Measurements from ENCODE around the gene WNT7B.

The WNT7B gene

GRCh38 chr22:45977551-45978274 lies 751 bp upstream of the WNT7B start:
- TF ChIP-seq CTCF (IDR thresholded peaks at IDR 0.05; ENCODE audit: insufficient read depth, low read length, missing control alignments), result no peak
- CTCF ChIA-PET, result interaction anchor here (0.9 kb wide), 4 partner anchors 138 to 235 kb away, joined by 3 read pairs; no protein-coding TSS in a partner anchor
- no peak overlapping the region; the same call in 1 of the 2 replicates for H3K4me3 ChIP-seq (ENCODE audit: low read depth, low read length)
- POLR2A ChIA-PET, result no interaction called here
- DNase-seq (ENCODE audit: low read depth, low spot score), result no peak

GRCh38 chr22:45976254-45977002 lies 534 bp downstream of the WNT7B start:
- no peak for TF ChIP-seq CTCF (IDR thresholded peaks at IDR 0.05; ENCODE audit: insufficient read depth, low read length, missing control alignments)
- H3K4me3 ChIP-seq (ENCODE audit: low read depth, low read length), result peak overlapping the region; percentile 31
- DNase-seq (ENCODE audit: low read depth, low spot score), result no peak
- CTCF ChIA-PET, result interaction anchor here (0.6 to 1.7 kb wide), 7 partner anchors 19 to 410 kb away, joined by 3 to 7 read pairs (median 3); no protein-coding TSS in a partner anchor
- POLR2A ChIA-PET, result no interaction called here

GRCh38 chr22:45975164-45976161 lies 1.5 kb downstream of the WNT7B start:
- H3K4me3 ChIP-seq (ENCODE audit: low read depth, low read length), result no peak overlapping the region
- no peak for DNase-seq (ENCODE audit: low read depth, low spot score)
- no peak for TF ChIP-seq CTCF (IDR thresholded peaks at IDR 0.05; ENCODE audit: insufficient read depth, low read length, missing control alignments)
- POLR2A ChIA-PET, result no interaction called here
- CTCF ChIA-PET, result interaction anchor here (0.7 to 2.3 kb wide), 8 partner anchors 112 to 409 kb away, joined by 3 to 18 read pairs (median 3); no protein-coding TSS in a partner anchor

GRCh38 chr22:45974498-45974897 lies 2.5 kb downstream of the WNT7B start:
- no peak overlapping the region for H3K4me3 ChIP-seq (ENCODE audit: low read depth, low read length)
- CTCF ChIA-PET, result interaction anchor here (0.8 to 2.3 kb wide), 4 partner anchors 111 to 397 kb away, joined by 3 to 18 read pairs (median 4); no protein-coding TSS in a partner anchor
- POLR2A ChIA-PET, result no interaction called here
- DNase-seq (ENCODE audit: low read depth, low spot score), result no peak
- no peak for TF ChIP-seq CTCF (IDR thresholded peaks at IDR 0.05; ENCODE audit: insufficient read depth, low read length, missing control alignments)

GRCh38 chr22:45972889-45973253 lies 4.1 kb downstream of the WNT7B start:
- POLR2A ChIA-PET, result no interaction called here

More at GRCh38 chr22:45972889-45973253, 4.1 kb downstream of the WNT7B start:
- TF ChIP-seq CTCF (IDR thresholded peaks at IDR 0.05; ENCODE audit: insufficient read depth, low read length, missing control alignments), result no peak
- CTCF ChIA-PET, result interaction anchor here (1.1 to 2.3 kb wide), 5 partner anchors 75 to 395 kb away, joined by 3 to 18 read pairs (median 4); no protein-coding TSS in a partner anchor
- H3K4me3 ChIP-seq (ENCODE audit: low read depth, low read length), result no peak overlapping the region
- no peak for DNase-seq (ENCODE audit: low read depth, low spot score)

All from AG04449 (cell line).